ENCODE data around the gene CD36.

CD36 gene

GRCh38 chr7:80681272-80681885 lies 42.9 kb downstream of the CD36 start:
- H3K4me3 ChIP-seq (ENCODE audit: low read depth, low read length), result no peak overlapping the region
- DNase-seq (ENCODE audit: low read depth), result no peak

- no peak for DNase-seq (ENCODE audit: low read depth)
- no peak overlapping the region for H3K4me3 ChIP-seq (ENCODE audit: low read depth, low read length)
Measured at GRCh38 chr7:80682744-80683143, 44.3 kb downstream of the CD36 start.

GRCh38 chr7:80686576-80686975 lies 48.1 kb downstream of the CD36 start:
- no peak for DNase-seq (ENCODE audit: low read depth)
- no peak overlapping the region for H3K4me3 ChIP-seq (ENCODE audit: low read depth, low read length)

- no peak for DNase-seq (ENCODE audit: low read depth)
- no peak overlapping the region for H3K4me3 ChIP-seq (ENCODE audit: low read depth, low read length)
Measured at GRCh38 chr7:80699045-80699638, 60.7 kb downstream of the CD36 start.

- no peak overlapping the region for H3K4me3 ChIP-seq (ENCODE audit: low read depth, low read length)
- DNase-seq (ENCODE audit: low read depth), result no peak
Measured at GRCh38 chr7:80699721-80700256, 61.3 kb downstream of the CD36 start.

GRCh38 chr7:80703272-80703671 lies 64.8 kb downstream of the CD36 start:
- no peak overlapping the region for H3K4me3 ChIP-seq (ENCODE audit: low read depth, low read length)
- DNase-seq (ENCODE audit: low read depth), result no peak

GRCh38 chr7:80705130-80705781 lies 66.8 kb downstream of the CD36 start:
- no peak overlapping the region for H3K4me3 ChIP-seq (ENCODE audit: low read depth, low read length)
- DNase-seq (ENCODE audit: low read depth), result no peak

GRCh38 chr7:80707318-80707717 lies 68.9 kb downstream of the CD36 start:
- DNase-seq (ENCODE audit: low read depth), result no peak
- H3K4me3 ChIP-seq (ENCODE audit: low read depth, low read length), result no peak overlapping the region

- no peak overlapping the region for H3K4me3 ChIP-seq (ENCODE audit: low read depth, low read length)
- DNase-seq (ENCODE audit: low read depth), result no peak
Measured at GRCh38 chr7:80708123-80708522, 69.7 kb downstream of the CD36 start.

GRCh38 chr7:80711531-80711930 lies 73.1 kb downstream of the CD36 start:
- no peak overlapping the region for H3K4me3 ChIP-seq (ENCODE audit: low read depth, low read length)
- peak; percentile 56 for DNase-seq (ENCODE audit: low read depth)

GRCh38 chr7:80719261-80719660 lies 80.8 kb downstream of the CD36 start:
- peak; percentile 71 for DNase-seq (ENCODE audit: low read depth)
- H3K4me3 ChIP-seq (ENCODE audit: low read depth, low read length), result no peak overlapping the region

- DNase-seq (ENCODE audit: low read depth), result no peak
- no peak overlapping the region for H3K4me3 ChIP-seq (ENCODE audit: low read depth, low read length)
Measured at GRCh38 chr7:80720146-80720545, 81.7 kb downstream of the CD36 start.

- no peak overlapping the region for H3K4me3 ChIP-seq (ENCODE audit: low read depth, low read length)
- peak; percentile 91 for DNase-seq (ENCODE audit: low read depth)
Measured at GRCh38 chr7:80721883-80722615, 83.6 kb downstream of the CD36 start.

GRCh38 chr7:80722616-80723195 lies 84.3 kb downstream of the CD36 start:
- H3K4me3 ChIP-seq (ENCODE audit: low read depth, low read length), result no peak overlapping the region
- DNase-seq (ENCODE audit: low read depth), result peak; percentile 100

GRCh38 chr7:80724249-80724871 lies 85.9 kb downstream of the CD36 start:
- H3K4me3 ChIP-seq (ENCODE audit: low read depth, low read length), result no peak overlapping the region
- DNase-seq (ENCODE audit: low read depth), result peak; percentile 79

GRCh38 chr7:80725181-80725611 lies 86.8 kb downstream of the CD36 start:
- H3K4me3 ChIP-seq (ENCODE audit: low read depth, low read length), result no peak overlapping the region
- no peak for DNase-seq (ENCODE audit: low read depth)

Measured in skeletal muscle cell (primary cell).